ENCODE data around the gene PRDM12.

PRDM12 gene

DNA sequence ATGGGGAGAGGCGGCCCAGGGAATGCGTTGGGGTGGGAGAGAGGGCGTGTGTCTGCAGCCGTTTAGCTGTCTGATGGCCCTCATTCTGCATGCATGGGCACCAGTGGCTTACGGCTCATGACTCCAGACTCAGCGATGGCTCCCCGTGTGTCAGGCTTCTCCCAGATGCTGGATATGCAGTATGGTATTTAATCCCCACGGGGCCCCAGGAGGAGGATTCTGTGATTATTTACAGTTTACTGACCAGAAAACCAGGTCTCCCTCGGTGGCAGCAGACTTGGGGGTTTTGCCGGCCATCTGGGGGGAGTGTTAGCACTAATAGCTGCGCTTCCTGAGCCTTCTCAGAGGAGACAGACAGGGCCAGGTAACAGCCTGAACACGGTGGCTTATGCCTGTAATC, 4.3 kb downstream of the PRDM12 start:
- DNase-seq = no peak
- H3K4me1 Mint-ChIP-seq = peaks cover 23% of the 10 kb centered on the region
- H3K9me3 Mint-ChIP-seq = no peaks in the 10 kb centered on the region
- no peak overlapping the region for H3K4me3 Mint-ChIP-seq
- TF ChIP-seq CTCF (IDR thresholded peaks at IDR 0.05) = no peak
- H3K27ac Mint-ChIP-seq = no peak overlapping the region
- no peaks in the 10 kb centered on the region for H3K36me3 Mint-ChIP-seq (ENCODE audit: low read depth)
- H3K27me3 Mint-ChIP-seq (ENCODE audit: low read depth, poor library complexity) = peaks cover 90% of the 10 kb centered on the region

DNA sequence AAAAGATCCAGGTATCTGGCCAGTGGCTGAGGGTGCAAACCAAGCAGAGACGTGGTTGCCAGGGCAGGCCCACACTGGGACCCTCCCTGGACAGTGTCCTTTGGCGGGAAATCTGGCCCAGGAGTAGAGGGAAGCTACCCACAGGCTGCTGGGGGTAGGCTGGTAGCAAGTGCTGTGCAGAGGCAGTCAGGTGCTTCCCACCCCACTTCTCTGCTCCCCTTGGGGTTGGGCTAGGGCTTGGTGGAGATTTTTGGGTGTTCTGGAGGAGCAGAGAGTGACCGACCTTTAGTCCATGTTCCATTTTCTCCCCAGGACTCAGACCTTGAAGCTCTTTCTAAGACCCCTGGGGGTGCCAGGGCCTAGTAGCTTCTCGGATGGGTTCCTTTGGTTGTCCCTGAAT, 5.6 kb downstream of the PRDM12 start:
- Mint-ChIP-seq H3K36me3 (ENCODE audit: low read depth) (no peaks in the 10 kb centered on the region), H3K4me3 (no peak overlapping the region), H3K4me1 (peaks cover 23% of the 10 kb centered on the region), H3K9me3 (no peaks in the 10 kb centered on the region), H3K27me3 (ENCODE audit: low read depth, poor library complexity) (peaks cover 84% of the 10 kb centered on the region), H3K27ac (no peak overlapping the region)
- TF ChIP-seq CTCF (IDR thresholded peaks at IDR 0.05) = no peak
- no peak for DNase-seq

GRCh38 chr9:130670644-130671043, 6.2 kb downstream of the PRDM12 start:
- no peak for TF ChIP-seq CTCF (IDR thresholded peaks at IDR 0.05)
- H3K27me3 Mint-ChIP-seq (ENCODE audit: low read depth, poor library complexity) = peaks cover 79% of the 10 kb centered on the region
- peaks cover 17% of the 10 kb centered on the region for H3K4me1 Mint-ChIP-seq
- no peaks in the 10 kb centered on the region for H3K9me3 Mint-ChIP-seq
- no peak for DNase-seq
- H3K36me3 Mint-ChIP-seq (ENCODE audit: low read depth) = no peaks in the 10 kb centered on the region
- H3K27ac Mint-ChIP-seq = no peak overlapping the region
- no peak overlapping the region for H3K4me3 Mint-ChIP-seq

GRCh38 chr9:130672466-130672865, 8.1 kb downstream of the PRDM12 start:
- no peak overlapping the region for H3K4me3 Mint-ChIP-seq
- H3K9me3 Mint-ChIP-seq = no peaks in the 10 kb centered on the region
- H3K27ac Mint-ChIP-seq = no peak overlapping the region
- peaks cover 77% of the 10 kb centered on the region for H3K27me3 Mint-ChIP-seq (ENCODE audit: low read depth, poor library complexity)
- no peak for TF ChIP-seq CTCF (IDR thresholded peaks at IDR 0.05)
- no peak for DNase-seq
- H3K36me3 Mint-ChIP-seq (ENCODE audit: low read depth) = no peaks in the 10 kb centered on the region
- H3K4me1 Mint-ChIP-seq = peaks cover 11% of the 10 kb centered on the region

GRCh38 chr9:130672933-130673615, 8.7 kb downstream of the PRDM12 start:
- Mint-ChIP-seq H3K9me3 (no peaks in the 10 kb centered on the region), H3K27ac (no peak overlapping the region), H3K4me1 (peaks cover 11% of the 10 kb centered on the region), H3K27me3 (ENCODE audit: low read depth, poor library complexity) (peaks cover 77% of the 10 kb centered on the region), H3K36me3 (ENCODE audit: low read depth) (no peaks in the 10 kb centered on the region), H3K4me3 (no peak overlapping the region)
- no peak for TF ChIP-seq CTCF (IDR thresholded peaks at IDR 0.05)
- no peak for DNase-seq

- TF ChIP-seq CTCF (IDR thresholded peaks at IDR 0.05) = no peak
- Mint-ChIP-seq H3K4me1 (peaks cover 11% of the 10 kb centered on the region), H3K4me3 (no peak overlapping the region), H3K27ac (no peak overlapping the region), H3K36me3 (ENCODE audit: low read depth) (no peaks in the 10 kb centered on the region), H3K9me3 (no peaks in the 10 kb centered on the region), H3K27me3 (ENCODE audit: low read depth, poor library complexity) (peaks cover 77% of the 10 kb centered on the region)
- no peak for DNase-seq
These were observed 11.0 kb downstream of the PRDM12 start for GRCh38 chr9:130675396-130675795.
